Measurements from ENCODE around the gene TBC1D12. TPM values are rescaled to one million over a fixed set of nuclear protein-coding genes. Genes with fewer than 3 reads are reported as not detected.
A peak's percentile ranks its signal among the peaks of the same experiment; 100 is the strongest.

The TBC1D12 gene
- total and polyA plus RNA-seq, 5 donors: 3.9 to 7.0 (median 6.5) TPM

DNA sequence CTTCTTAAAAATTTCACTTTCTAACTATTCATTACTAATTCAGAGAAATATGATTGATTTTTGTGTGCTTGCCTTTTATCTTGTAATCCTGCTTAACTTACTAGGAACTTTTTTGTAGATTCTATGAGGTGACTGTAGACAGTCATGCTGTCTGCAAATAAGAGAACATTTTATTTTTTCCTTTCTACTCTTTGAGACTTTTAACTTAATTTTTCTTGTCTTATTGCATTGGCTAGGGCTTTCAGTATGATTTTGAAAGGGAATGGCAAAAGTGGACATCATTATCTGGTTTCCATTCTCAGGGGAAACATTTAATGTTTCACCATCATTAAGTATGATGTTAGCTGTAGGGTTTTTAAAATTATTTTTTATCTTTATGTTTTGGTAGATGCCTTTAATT lies 23.6 kb downstream of the TBC1D12 start:
- DNase-seq: no peak
- no peaks in the 10 kb centered on the region for H3K27me3 ChIP-seq (ENCODE audit: control insufficient read depth, insufficient read depth)
- ATAC-seq: no peak
- H3K27ac ChIP-seq (ENCODE audit: low read length): no peak overlapping the region
- intact Hi-C loops (cut with DNase I): no loop called here
- peaks cover 4% of the 10 kb centered on the region for H3K4me1 ChIP-seq (ENCODE audit: control insufficient read depth, insufficient read depth, low read length)
- no peaks in the 10 kb centered on the region for H3K9me3 ChIP-seq (ENCODE audit: control insufficient read depth, low read length)
- no peak overlapping the region for H3K4me3 ChIP-seq (ENCODE audit: low read length)

DNA sequence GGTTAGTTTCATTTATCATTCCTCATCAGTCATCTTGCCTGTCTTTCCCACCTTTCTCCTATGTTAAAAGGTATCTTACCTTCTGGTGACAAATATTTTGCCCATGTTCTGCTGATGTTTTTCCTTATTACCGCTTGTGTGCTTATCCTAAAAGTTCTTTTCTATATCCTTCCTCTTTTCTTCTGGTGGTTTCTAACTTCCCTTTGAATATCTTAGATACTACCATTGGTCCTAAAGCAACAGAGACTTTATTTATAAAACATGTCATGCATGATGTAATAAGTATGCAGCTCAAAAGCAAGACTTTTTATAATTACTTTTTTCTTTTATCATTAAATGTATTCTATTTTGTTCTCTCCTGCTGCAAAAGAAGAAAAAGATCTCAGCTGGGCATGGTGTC lies 24.8 kb downstream of the TBC1D12 start:
- Histone ChIP-seq H3K9me3 (ENCODE audit: control insufficient read depth, low read length) (no peaks in the 10 kb centered on the region), H3K4me3 (ENCODE audit: low read length) (no peak overlapping the region), H3K27me3 (ENCODE audit: control insufficient read depth, insufficient read depth) (no peaks in the 10 kb centered on the region), H3K4me1 (ENCODE audit: control insufficient read depth, insufficient read depth, low read length) (peaks cover 4% of the 10 kb centered on the region), H3K27ac (ENCODE audit: low read length) (no peak overlapping the region)
- intact Hi-C loops (cut with DNase I): no loop called here
- no peak for ATAC-seq
- 82% methylated on average over 1 of the region's 1 CpG for WGBS
- no peak for DNase-seq

DNA sequence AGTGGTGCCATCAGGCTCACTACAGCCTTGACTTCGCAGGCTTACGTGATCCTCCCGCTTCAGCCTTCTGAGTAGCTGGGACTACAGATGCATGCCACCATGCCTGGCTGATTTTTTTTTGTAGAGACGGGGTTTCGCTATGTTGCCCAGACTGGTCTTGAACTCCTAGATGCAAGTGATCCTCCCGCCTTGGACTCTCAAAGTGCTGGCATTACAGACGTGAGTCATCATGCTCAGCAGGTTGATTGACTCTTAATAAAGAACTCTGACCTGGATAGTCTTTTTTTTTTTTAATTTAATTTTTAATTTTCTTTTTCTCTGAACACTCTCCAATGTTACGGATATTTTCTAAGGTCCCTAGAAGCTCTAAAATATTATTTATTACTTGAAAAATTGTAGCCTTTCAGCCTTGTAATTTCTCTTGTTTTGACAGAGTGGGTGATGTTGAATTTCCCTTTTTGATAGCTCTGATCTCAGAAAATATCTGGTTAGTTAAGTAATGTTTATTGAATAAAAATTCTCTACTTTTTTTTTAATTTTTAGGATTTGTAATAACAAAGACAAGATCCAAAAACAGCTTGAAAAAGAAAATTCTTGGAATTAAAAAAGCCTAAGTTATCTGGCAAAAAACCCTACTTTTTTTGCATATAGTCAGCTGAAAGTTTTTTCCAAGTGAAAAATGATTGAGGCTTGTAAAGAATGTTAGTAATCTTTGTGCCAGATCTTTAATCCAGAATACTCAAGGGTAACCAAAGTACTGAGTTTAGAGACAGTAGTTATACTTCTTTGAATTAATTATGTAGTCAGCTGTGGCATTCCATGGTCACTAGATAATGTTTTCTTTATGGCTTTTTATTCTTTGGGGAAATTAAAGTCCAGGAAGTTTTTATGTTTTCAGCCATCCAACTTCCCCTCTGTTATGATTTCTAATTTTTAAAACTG lies 26.7 kb downstream of the TBC1D12 start:
- intact Hi-C loops (cut with DNase I): no loop called here
- no peaks in the 10 kb centered on the region for H3K27me3 ChIP-seq (ENCODE audit: control insufficient read depth, insufficient read depth)
- no peaks in the 10 kb centered on the region for H3K9me3 ChIP-seq (ENCODE audit: control insufficient read depth, low read length)
- H3K27ac ChIP-seq (ENCODE audit: low read length): peak overlapping the region; percentile 27
- peak in 1 of 2 donors; percentile 63 for ATAC-seq
- peaks cover 4% of the 10 kb centered on the region for H3K4me1 ChIP-seq (ENCODE audit: control insufficient read depth, insufficient read depth, low read length)
- DNase-seq: no peak
- 71% methylated on average over 8 of the region's 8 CpGs for WGBS
- H3K4me3 ChIP-seq (ENCODE audit: low read length): no peak overlapping the region

DNA sequence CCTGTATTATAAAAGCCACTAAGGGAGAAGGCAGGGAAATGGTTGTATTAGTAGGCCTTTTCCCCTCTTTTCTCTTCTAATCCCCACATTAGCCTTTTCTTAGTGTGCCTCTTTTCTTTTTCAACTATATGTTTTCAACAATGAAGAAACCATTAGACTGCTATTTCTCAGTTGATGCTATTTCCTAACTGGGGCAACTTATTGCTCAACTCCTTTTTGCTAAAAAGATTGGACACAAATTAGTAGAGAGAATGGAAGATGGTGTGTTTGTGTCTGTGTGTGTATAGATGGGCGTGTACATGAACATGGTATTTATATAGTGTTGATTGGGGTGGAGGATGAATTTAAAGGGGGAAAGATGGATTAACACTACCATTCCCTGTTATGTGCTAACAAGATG lies 28.4 kb downstream of the TBC1D12 start:
- Histone ChIP-seq H3K27ac (ENCODE audit: low read length) (no peak overlapping the region), H3K4me1 (ENCODE audit: control insufficient read depth, insufficient read depth, low read length) (peaks cover 4% of the 10 kb centered on the region), H3K4me3 (ENCODE audit: low read length) (no peak overlapping the region), H3K27me3 (ENCODE audit: control insufficient read depth, insufficient read depth) (no peaks in the 10 kb centered on the region), H3K9me3 (ENCODE audit: control insufficient read depth, low read length) (no peaks in the 10 kb centered on the region)
- WGBS: 90% methylated on average over 1 of the region's 1 CpG
- intact Hi-C loops (cut with DNase I): no loop called here
- DNase-seq (no peak), ATAC-seq (no peak)

DNA sequence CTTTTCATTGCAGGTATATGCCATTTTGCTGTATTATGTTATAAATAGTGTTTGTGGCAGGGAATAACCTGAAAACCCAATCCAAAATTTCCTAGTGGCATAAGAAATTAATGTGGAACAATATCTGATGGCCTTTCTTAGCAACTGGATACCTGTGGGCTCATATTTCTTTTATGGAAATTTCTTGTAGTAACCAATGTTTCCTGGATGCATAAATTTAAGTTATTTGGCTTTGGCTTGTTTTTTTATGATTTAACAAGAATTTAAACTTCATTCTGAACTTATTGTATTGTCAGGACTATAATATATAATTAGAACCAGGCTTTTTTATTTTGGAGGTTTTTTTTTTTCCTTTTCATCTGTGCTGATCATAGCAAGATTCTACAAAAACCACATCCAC lies 30.1 kb downstream of the TBC1D12 start:
- ATAC-seq (no peak), DNase-seq (no peak)
- Histone ChIP-seq H3K9me3 (ENCODE audit: control insufficient read depth, low read length) (no peaks in the 10 kb centered on the region), H3K4me1 (ENCODE audit: control insufficient read depth, insufficient read depth, low read length) (peaks cover 4% of the 10 kb centered on the region), H3K27me3 (ENCODE audit: control insufficient read depth, insufficient read depth) (no peaks in the 10 kb centered on the region), H3K27ac (ENCODE audit: low read length) (no peak overlapping the region), H3K4me3 (ENCODE audit: low read length) (no peak overlapping the region)
- intact Hi-C loops (cut with DNase I): no loop called here

DNA sequence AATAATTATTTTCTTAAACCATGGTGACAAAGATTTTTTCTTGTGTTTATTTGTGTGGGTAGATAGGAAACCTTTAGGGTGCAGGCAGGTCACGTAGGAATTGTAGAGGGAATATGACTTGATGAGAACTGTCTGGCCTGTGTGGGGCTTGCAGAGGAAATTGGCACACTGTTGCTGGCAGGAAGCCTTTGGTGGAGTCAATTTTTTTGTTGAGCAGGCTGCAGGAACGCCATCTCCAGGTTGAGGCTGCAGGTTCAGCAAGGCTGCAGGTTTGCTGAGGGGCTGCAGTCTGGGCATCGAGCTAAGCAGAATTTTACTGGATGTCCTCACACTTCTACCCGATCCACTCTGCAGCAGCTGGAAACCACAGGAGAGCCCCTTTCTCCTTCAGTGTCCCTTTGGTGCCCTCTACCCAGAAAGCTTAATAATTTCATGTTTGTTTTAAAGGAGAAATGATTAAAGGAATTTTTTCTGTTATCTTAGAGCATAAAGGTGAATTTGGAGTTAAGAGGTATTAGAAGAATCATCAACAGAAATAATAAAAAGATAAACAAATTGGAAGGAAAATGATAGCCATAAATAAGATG lies 37.0 kb downstream of the TBC1D12 start:
- 39% methylated on average over 4 of the region's 4 CpGs for WGBS
- no peak overlapping the region for H3K27ac ChIP-seq (ENCODE audit: low read length)
- no peak overlapping the region for H3K4me3 ChIP-seq (ENCODE audit: low read length)
- intact Hi-C loops (cut with DNase I): no loop called here
- H3K27me3 ChIP-seq (ENCODE audit: control insufficient read depth, insufficient read depth): no peaks in the 10 kb centered on the region
- H3K9me3 ChIP-seq (ENCODE audit: control insufficient read depth, low read length): no peaks in the 10 kb centered on the region
- ATAC-seq (peak; percentile 60 to 68), DNase-seq (peak; percentile 35 to 71 (median 59))
- H3K4me1 ChIP-seq (ENCODE audit: control insufficient read depth, insufficient read depth, low read length): no peaks in the 10 kb centered on the region

DNA sequence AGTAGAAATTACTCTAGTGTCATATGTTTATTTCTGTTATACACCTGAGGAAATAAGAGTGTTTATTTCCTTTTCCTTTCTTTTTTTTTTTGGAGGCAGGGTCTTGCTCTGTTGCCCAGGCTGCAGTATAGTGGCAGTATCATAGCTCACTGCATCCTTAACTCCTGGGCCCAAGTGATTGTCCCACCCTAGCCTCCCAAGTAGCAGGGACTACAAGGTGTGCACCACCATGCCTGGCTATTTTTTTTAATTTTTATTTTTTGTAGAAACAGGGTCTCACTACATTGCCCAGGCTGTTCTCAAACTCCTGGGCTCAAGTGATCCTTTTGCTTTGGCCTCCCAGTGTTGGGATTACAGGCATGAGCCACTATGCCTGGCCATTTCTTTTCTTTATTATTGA lies 37.8 kb downstream of the TBC1D12 start:
- Histone ChIP-seq H3K27me3 (ENCODE audit: control insufficient read depth, insufficient read depth) (no peaks in the 10 kb centered on the region), H3K9me3 (ENCODE audit: control insufficient read depth, low read length) (no peaks in the 10 kb centered on the region), H3K4me3 (ENCODE audit: low read length) (no peak overlapping the region), H3K27ac (ENCODE audit: low read length) (no peak overlapping the region), H3K4me1 (ENCODE audit: control insufficient read depth, insufficient read depth, low read length) (no peaks in the 10 kb centered on the region)
- no peak for ATAC-seq
- DNase-seq: no peak
- intact Hi-C loops (cut with DNase I): loop anchor here in 3 of 4 donors (5.0 to 10.0 kb wide), 2 partner anchors 75 to 78 kb away; partner anchors contain the start of gene NOC3L (in 3 of the 3)

DNA sequence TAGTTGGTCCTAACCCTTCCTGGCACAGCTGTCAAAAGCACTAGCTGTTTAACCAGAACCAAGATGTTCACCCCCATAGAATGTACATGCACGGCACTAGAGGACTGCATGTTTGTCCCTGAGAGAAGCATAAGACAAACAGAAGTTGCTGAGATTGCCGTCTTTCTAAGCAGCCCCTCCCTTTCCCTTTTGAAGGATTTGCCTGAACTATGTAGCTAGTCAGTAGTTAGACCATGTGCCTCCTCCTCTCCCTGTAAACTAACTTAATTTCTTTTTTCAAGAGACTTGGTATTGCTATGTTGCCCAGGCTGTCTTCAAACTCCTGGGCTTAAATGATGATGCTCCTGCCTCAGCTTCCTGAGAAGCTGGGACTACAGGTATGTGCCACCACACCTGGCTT lies 40.7 kb downstream of the TBC1D12 start:
- ATAC-seq (no peak), DNase-seq (no peak)
- intact Hi-C loops (cut with DNase I): loop anchor here in 3 of 4 donors (5.0 to 10.0 kb wide), 2 partner anchors 78 to 81 kb away; partner anchors contain the start of gene NOC3L (in 3 of the 3)
- Histone ChIP-seq H3K27ac (ENCODE audit: low read length) (no peak overlapping the region), H3K4me1 (ENCODE audit: control insufficient read depth, insufficient read depth, low read length) (no peaks in the 10 kb centered on the region), H3K27me3 (ENCODE audit: control insufficient read depth, insufficient read depth) (no peaks in the 10 kb centered on the region), H3K9me3 (ENCODE audit: control insufficient read depth, low read length) (no peaks in the 10 kb centered on the region), H3K4me3 (ENCODE audit: low read length) (no peak overlapping the region)
- 45% methylated on average over 2 of the region's 2 CpGs for WGBS

DNA sequence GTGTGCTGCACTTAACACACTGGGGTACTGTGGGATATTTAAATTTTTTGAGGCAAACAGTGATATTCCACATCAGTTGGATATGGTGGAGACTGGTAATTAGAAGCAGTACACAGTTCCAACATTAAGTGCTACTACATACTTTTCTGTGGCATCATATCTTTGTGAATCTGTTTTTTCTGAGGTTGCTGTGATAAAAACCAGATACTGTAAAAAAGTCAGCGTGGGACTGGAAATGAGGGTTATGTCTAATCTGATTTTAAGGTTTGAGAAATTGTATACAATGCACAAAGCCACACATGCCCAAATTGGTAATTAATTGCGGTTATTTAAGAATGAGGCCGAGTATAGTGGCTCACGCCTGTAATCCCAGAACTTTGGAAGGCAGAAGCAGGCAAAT lies 41.2 kb downstream of the TBC1D12 start:
- Histone ChIP-seq H3K9me3 (ENCODE audit: control insufficient read depth, low read length) (no peaks in the 10 kb centered on the region), H3K27me3 (ENCODE audit: control insufficient read depth, insufficient read depth) (no peaks in the 10 kb centered on the region), H3K4me1 (ENCODE audit: control insufficient read depth, insufficient read depth, low read length) (no peaks in the 10 kb centered on the region), H3K27ac (ENCODE audit: low read length) (no peak overlapping the region), H3K4me3 (ENCODE audit: low read length) (no peak overlapping the region)
- WGBS: 82% methylated on average over 4 of the region's 4 CpGs
- intact Hi-C loops (cut with DNase I): loop anchor here in 3 of 4 donors (5.0 to 10.0 kb wide), 2 partner anchors 79 to 81 kb away; partner anchors contain the start of gene NOC3L (in 3 of the 3)
- ATAC-seq (no peak), DNase-seq (no peak)

DNA sequence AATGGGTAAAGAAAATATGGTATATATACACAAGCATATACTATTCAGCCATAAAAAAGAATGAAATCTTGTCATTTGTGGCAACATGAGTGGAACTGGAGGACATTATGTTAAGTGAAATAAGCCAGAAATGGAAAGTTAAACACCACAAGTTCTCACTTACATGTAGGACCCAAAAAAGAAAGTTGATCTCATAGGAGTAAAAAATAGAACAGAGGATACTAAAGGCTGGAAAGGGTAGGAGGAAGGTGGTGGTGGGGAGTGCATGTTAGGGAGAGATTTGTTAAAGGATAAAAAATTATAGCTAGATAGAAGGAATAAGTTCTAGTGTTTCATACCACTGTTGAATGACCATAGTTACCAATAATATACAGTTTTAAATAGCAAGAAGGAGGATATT lies 48.4 kb downstream of the TBC1D12 start:
- DNase-seq (no peak), ATAC-seq (no peak)
- H3K4me1 ChIP-seq (ENCODE audit: control insufficient read depth, insufficient read depth, low read length): no peaks in the 10 kb centered on the region
- H3K27ac ChIP-seq (ENCODE audit: low read length): no peak overlapping the region
- intact Hi-C loops (cut with DNase I): no loop called here
- H3K27me3 ChIP-seq (ENCODE audit: control insufficient read depth, insufficient read depth): no peaks in the 10 kb centered on the region
- no peak overlapping the region for H3K4me3 ChIP-seq (ENCODE audit: low read length)
- H3K9me3 ChIP-seq (ENCODE audit: control insufficient read depth, low read length): no peaks in the 10 kb centered on the region

DNA sequence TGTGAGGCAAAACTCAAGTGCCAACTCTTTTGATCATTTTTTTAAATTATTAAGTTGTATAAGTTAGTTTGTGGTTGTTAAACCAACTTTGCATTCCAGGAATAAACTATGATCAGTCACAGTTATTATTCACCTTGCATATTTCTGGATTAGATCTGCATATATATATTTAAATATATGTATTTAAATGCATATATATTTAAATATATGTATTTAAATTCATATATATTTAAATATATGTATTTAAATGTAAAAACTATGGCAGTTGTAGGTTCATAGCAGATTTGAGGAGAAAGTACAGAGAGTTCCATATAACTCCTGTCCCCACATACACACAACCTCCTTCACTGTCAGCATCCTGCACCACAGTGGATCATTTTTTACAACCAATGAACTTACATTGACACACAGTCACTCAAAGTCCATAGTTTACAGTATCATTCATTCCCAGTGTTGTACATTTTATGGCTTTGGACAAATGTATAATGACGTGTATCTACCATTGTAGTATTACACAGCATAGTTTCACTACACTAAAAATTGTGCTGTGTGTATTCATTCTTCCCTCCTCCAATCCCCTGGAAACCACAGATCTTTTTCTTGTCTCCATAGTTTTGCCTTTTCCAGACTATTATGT lies 49.7 kb downstream of the TBC1D12 start:
- Histone ChIP-seq H3K9me3 (ENCODE audit: control insufficient read depth, low read length) (no peaks in the 10 kb centered on the region), H3K4me1 (ENCODE audit: control insufficient read depth, insufficient read depth, low read length) (no peaks in the 10 kb centered on the region), H3K27ac (ENCODE audit: low read length) (no peak overlapping the region), H3K27me3 (ENCODE audit: control insufficient read depth, insufficient read depth) (no peaks in the 10 kb centered on the region), H3K4me3 (ENCODE audit: low read length) (no peak overlapping the region)
- ATAC-seq: no peak
- intact Hi-C loops (cut with DNase I): no loop called here
- DNase-seq: no peak
- WGBS: 99% methylated on average over 1 of the region's 1 CpG

Measured in right cardiac atrium (tissue), 5 donors.